ENCODE data around the gene KRTAP4-16.
"Not testable (repeated sequence)": the region's sequence is repeated elsewhere in the genome, so short reads cannot be mapped to it uniquely, and the experiment has no call there.

Gene KRTAP4-16

DNA sequence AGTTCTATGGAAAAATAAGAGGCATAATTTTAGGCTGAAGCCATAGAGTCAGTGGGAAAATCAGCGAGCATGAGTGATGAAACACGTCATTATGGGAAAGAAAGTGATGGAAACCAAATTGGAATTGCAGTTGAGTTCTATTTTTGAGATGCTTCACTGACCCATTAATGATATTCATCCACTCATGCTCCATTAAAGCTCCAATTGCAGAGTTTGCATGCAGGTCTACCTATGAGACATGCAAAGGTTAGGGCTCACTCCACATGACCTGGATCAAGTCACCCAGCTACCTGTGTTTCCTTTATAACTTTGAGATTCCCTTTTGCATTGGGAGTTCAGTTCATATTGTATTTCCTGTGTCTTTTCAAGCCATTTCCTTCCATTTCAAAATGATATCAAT is 28.3 kb downstream of the KRTAP4-16 start:
- no peak for DNase-seq (ENCODE audit: low read depth)

DNA sequence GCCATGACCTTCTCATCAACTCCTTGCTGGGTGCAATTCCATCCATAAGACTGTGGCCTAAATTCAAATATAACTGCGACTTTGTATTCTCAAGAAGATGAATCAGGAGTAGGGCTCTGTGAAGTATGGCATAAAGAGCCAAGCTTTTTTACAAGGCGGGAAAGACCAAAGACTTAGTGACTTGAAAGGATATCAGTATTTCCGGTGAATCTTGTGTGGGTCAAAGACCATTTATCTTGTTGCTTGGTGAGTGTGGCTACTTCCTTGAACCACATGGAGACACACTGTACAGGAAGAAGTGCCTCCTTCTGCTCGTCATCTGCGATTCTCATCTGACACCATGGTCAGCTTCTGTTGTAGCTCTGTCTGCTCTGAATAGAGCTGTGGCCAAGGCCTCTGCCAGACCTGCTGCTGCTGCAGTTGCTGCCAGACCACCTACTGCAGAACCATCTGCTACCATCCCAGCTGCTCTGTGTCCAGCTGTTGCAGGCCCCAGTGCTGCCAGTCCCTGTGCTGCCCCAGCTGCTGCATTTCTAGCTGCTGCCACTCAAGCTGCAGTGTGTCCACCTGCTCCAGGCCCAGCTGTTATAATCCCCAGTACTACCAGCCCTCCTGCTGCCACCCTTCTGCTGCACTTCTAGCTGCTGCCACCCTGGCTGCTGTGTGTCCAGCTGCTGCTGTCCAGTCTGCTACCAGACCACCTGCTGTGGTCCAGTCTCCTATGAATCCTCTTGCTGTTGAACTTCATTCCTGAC is 30.2 kb downstream of the KRTAP4-16 start:
- DNase-seq (ENCODE audit: low read depth) = no peak

DNA sequence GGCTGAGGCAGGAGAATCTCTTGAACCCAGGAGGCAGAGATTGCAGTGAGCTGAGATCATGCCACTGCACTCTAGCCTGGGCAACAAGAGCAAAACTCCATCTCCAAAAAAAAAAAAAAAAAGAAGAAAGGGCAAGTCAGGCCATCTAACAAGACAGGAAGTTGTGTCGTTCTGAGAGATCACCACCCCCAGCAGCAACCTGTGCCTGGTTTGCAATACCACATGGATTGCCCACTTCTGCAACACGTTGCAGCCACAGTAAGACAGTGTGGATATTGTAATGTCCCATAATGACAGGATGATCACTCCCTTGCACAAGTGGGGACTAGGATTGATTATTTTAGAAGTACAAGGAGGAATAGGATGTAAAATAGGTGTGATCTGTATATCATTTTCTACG is 33.0 kb downstream of the KRTAP4-16 start:
- no peak for DNase-seq (ENCODE audit: low read depth)

DNA sequence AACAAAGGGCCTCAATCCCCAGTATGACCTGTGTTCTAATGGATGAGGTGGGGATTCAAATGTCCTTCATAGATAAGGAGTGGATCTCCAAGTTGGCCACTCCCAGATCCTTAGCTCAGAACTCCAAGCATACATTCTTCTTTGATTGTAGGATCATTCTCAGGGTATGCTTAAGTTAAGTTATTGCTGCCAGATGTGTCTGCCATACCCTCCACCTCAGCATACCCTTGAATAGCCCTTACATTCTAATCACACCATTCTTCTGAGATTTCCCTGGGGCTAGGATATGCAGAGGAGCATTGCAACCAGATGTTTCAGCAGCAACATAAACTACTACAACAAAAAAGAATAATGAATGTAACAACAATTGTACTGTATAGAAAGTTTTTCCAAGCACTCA is 34.7 kb downstream of the KRTAP4-16 start:
- DNase-seq (ENCODE audit: low read depth) = no peak

DNA sequence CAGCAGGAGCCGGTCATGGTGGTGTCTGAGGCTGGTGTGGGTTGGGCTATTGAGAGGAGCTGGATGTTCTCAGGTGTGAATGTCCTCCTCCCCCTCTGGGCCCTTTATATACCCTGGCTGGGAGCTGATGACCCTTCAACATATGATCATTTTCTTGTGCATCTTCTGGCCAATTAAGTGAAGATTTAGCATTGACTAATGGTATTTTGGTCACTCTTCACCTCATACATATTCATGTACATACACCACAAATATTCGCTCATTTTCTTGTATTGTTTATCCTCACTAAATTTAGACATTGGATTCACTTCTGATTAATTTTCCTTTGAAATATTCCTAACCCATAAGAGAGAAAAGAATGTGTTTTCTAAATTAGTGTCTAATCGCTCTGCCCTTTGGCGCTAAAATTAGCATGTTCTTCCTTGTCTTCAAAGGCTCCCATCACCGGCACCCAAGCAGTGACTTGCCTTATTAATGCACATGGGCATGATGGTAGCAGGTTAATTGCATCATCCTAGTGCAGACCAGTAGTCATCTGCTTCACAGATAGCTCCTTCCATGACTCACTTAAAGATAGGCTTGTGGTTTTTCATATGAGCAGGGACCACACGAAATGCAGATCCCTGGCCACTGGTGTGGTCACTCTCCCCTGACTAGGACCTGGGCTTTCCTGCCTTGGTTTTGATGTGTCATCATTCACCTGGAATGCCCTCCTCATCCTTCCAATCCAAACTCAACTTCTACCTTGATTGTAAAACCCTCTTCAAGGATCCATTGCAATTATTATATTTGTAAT is 36.0 kb downstream of the KRTAP4-16 start, which contains the start of gene KRTAP2-4:
TSS of gene KRTAP2-4 (minus strand) at position 51 of the 796 bp plus-strand sequence. CDS start at position 17, 34 bp downstream.
- peak; percentile 52 for DNase-seq (ENCODE audit: low read depth)

DNA sequence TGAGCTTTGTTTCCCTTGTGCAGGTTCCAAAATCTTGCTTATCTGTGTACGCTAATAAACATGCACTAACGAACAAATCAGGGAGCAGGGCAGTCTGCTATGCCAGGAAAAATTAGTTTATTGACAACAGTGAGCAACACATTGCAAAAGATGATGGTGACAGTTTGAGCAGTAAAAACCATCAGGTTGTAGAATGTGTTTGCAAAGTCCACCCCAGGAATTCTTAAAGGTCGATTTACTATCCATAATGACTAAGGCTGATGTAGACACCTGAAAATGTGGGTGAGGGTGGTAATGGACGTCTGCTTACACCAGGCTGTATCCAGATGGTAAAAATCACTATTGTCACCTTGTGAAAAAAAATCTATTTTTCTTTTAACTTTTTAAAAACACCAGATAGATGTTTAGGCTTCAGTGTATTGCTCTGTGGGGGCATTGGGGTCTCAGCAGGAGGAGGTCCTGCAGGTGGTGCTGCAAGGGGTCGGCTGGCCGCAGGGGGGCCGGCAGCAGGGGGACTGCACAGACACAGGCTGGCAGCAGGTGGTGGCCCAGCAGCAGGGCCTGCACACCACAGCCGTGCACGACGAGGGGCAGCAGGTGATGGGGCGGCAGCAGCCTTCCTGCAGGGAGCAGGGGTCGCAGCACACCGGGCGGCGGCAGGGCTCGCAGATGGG is 36.9 kb downstream of the KRTAP4-16 start:
- not testable (repeated sequence) for DNase-seq (ENCODE audit: low read depth)

DNA sequence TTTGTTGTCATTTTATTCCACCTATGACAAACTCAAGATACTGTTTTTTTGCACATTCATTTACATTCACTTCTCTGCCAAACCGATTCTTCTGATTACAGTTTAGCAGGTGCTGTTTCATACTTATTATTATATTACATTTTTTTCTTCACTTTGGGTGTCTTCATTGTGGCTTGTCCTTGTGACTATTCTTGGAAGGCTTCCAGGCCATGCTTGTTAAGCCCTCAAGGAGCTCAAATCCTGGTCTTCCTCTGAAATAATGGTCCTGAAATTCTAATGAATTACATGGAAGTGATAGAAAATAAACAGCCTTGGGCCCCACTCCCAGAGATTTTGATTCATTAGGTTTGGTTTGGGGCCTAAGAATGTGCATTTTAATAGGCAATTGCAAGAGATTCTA is 37.7 kb downstream of the KRTAP4-16 start:
- DNase-seq (ENCODE audit: low read depth) = no peak

DNA sequence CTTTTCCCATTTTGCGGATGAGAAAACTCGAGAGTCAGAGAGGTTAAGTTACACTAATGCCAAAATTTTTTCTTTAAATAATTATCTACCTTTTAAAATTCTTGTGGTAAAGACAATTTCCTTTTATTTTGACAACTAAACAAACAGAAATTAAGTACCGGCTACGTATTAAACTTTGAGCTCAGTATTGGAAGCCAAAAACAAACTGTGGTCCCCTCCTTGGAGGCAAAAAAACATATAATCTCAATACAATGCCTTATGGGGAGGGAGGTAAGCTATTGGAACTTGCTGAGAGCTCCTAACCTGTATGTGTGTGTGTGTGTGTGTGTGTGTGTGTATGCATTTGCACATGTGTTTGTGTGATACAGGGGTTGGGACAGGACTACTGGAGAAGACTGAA is 38.6 kb downstream of the KRTAP4-16 start:
- DNase-seq (ENCODE audit: low read depth) = no peak

DNA sequence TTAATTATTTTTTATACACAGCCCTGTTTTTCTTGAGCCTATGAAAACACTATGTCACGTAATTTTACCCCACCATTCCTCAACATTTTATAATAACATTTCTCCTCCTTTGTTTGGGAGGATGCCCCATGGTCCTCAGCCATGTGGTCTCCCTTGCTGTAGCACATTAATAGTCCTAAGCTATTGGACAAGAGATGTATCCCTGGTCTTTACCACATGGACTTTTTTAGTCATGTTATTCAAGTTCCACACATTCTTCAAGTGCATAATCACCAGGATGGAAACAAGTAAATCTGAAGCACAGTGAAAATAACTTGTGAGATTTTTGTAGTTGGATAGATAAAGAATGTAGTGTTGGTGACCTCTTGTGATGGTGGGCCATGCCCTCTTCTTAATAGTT is 40.0 kb downstream of the KRTAP4-16 start:
- no peak for DNase-seq (ENCODE audit: low read depth)

DNA sequence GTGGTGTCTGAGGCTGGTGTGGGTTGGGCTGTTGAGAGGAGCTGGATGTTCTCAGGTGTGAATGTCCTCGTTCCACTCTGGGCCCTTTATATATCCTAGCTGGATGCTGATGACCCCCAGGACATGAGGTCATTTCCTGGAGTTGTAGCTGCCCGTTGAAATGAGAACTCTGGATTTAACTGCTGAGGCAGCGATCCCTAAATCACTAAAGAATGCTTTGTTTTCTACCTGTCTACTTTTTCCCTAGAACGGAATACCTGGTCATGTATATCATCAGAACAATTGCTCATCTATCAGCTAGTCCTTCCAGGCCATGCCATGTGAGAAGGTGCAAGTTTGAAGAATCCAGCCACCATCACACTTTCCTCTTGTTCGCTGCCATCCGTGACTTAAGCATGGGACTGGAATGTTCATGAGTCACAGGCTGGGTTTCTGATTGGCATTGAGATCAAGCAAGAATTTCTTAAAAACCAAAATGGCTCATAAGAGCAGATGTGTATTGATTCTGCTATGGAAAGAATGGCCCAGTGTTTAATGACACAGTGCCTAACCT is 41.9 kb downstream of the KRTAP4-16 start, which contains the start of gene KRTAP2-3:
TSS of gene KRTAP2-3 (minus strand) at position 63 of the 553 bp plus-strand sequence. CDS start 64 bp downstream, outside the sequence.
- no peak for DNase-seq (ENCODE audit: low read depth)

DNA sequence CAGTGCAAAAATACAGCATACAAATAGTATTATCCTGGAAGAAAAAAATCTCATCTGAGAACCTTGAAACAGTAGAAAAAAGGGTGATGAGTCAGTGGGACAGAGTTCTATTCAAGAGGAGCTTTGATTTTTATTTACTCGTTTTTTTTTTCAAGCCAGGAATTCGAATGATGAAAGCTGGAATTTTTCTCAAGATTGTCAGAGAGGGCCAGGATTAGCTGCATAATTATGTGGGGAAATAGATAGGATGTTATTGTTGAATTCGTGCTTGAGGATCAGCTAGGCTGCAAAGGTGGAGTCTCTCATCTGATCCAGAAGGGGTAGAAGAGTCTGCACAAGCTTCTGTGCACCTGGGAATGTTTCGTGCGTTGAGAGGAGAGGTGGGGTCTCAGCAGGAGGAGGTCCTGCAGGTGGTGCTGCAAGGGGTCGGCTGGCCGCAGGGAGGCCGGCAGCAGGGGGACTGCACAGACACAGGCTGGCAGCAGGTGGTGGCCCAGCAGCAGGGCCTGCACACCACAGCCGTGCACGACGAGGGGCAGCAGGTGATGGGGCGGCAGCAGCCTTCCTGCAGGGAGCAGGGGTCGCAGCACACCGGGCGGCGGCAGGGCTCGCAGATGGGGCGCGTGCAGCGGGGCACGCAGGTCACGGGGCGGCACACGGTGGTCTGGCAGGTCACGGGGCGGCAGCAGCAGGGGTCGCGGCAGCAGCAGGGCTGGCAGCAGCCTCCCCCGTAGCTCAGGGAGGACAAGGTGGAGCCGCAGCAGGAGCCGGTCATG is 42.5 kb downstream of the KRTAP4-16 start:
- DNase-seq (ENCODE audit: low read depth) = not testable (repeated sequence)

DNA sequence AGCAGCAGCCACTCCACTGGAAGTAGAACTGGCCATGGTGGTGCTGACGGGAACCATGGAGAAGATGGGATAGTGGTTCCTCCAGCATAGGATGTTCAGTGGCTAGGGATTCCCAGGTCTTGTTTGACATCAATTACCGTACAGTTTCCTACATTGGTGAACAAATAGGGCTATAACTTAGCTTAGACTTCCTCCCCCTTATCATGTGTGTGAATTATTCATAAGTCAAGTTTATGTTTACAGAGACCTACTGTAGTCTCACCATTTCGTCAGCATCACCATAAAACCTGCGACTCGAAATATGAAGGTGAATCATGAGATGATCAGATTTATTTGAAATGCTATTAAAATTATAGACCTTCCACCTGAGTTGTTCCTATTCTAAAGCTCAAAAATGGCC is 43.3 kb downstream of the KRTAP4-16 start:
- no peak for DNase-seq (ENCODE audit: low read depth)

DNA sequence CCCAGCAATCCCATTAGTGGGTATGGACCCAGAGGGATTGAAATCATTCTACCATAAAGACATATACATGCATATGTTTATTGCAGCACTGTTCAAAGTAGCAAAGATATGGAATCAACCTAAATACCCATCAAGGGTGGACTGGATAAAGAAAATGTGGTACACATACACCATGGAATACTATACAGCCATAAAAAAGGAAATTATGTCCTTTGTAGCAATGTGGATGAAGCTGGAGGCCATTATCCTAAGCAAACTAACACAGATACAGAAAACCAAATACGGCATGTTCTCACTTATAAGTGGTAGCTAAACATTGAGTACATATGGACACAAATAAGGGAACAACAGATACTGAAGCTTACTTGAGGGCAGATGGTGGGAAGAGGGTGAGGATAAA is 44.5 kb downstream of the KRTAP4-16 start:
- no peak for DNase-seq (ENCODE audit: low read depth)

DNA sequence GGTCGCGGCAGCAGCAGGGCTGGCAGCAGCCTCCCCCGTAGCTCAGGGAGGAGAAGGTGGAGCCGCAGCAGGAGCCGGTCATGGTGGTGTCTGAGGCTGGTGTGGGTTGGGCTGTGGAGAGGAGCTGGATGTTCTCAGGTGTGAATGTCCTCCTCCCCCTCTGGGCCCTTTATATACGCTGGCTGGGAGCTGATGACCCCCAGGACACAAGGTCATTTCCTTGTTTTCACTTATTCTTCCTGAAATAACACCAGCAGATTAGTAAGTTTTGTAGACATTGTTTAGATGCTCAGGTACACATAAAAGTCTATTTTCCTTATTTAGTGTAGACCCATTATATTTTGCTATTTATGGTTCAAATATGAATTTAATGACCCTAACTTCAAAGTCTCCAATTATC is 46.9 kb downstream of the KRTAP4-16 start, which contains the start of gene KRTAP2-2:
TSS of gene KRTAP2-2 (minus strand) at position 101 of the 400 bp plus-strand sequence. CDS start at position 82, 19 bp downstream.
- not testable (repeated sequence) for DNase-seq (ENCODE audit: low read depth)

DNA sequence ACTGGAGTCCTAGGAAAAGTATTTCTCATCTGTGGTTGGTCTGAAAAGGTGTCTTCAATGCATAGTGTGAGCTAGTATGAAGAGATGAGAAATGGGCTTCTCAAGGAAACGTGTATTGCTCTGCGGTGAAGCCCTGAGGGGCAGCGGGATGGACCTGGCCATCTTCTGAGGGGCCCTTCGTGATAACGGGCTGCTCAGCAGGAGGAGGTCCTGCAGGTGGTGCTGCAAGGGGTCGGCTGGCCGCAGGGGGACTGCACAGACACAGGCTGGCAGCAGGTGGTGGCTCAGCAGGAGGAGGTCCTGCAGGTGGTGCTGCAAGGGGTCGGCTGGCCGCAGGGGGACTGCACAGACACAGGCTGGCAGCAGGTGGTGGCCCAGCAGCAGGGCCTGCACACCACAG is 47.5 kb downstream of the KRTAP4-16 start:
- DNase-seq (ENCODE audit: low read depth) = not testable (repeated sequence)

DNA sequence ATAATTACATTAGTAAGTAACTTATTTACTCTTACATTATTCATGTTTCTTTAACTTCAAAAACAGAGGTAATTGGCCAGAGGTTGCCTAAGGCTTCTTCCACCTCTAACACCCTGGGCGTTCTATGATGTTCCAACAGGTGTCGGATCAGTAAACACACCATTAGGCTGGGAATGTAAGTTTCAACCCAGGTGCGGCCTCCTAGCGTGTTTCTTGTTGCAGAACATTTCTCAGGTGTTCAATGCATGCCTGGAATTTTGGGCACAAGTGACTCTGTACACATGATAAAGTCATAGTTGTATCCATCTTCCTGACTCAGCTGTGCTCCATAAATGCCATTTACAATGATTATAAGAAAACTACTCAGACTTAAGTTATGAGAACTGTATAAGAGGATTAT is 48.0 kb downstream of the KRTAP4-16 start:
- DNase-seq (ENCODE audit: low read depth) = no peak

DNA sequence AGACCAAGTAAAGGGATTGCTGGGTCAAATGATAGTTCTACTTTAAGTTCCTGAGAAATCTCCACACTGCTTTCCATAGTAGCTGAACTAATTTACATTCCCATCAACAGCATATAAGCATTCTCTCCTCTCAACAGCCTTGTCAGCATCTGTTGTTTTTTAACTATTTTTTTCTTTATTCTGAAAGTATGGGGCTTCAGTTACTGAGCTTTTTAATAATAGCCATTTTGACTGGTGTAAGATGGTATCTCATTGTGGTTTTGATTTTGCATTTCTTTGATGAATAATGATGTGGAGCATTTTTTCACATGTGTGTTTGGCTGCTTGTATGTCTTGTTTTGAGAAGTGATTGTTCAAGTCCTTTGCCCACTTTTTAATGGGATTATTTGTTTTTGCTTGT is 49.4 kb downstream of the KRTAP4-16 start:
- no peak for DNase-seq (ENCODE audit: low read depth)
